ENCODE measurements around the gene NAXD. TPM values are rescaled to one million over a fixed set of nuclear protein-coding genes. Genes with fewer than 3 reads are reported as not detected.
"Not testable (repeated sequence)": the region's sequence is repeated elsewhere in the genome, so short reads cannot be mapped to it uniquely, and the experiment has no call there.

NAXD gene
- total RNA-seq, 2 experiments from 2014 or later, result 19.6 to 20.1 TPM

DNA sequence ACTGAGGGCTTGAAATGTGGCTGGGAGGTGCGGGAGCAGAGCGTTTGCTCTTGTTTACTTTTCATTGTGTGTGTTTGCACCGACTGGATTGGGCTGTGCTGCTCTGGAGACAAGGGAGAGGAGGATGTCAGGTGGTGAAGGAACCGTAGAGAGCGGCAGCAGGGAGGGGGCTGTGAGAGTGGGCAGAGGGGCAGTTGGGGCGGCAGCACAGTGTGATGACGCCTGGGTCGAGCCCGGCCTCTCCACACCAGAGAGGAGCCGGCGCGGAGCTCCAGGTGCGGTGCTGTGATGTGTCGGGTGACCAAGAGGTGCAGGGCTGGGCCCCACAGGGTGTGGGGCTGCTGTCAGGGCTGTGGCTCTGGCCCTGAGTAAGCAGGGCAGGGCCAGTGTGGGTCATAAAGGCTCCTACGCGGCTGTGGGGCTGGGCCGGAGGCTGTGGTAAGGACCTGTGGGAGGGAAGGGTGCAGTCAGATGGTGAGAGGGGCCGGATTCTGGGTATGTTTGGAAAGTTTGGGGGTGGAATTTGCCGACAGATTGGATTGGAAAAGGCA lies 10.5 kb downstream of the NAXD start:
- ChIA-PET POLR2A (no interaction called here), CTCF (no interaction called here)

DNA sequence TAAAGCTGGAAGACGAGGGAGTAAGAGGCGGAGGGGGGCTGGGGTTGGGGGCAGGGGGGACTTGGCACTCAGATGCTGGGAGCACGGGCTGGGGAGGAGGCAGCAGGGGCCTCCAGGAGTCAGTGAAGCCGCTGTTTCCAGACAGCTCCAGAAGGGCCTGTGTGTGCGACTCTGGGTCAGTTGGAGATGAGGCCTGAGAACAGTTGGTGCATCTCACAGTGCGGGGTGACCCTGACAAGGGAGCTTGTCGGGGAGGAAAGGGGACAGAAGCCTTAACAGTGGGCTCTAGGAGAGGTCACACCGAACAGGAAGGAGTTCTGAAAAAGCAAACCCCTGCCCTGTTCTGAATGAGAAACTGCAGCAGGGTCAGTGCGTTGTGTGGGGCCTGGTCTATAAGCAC lies 11.2 kb downstream of the NAXD start:
- ChIA-PET CTCF (no interaction called here), POLR2A (no interaction called here)

DNA sequence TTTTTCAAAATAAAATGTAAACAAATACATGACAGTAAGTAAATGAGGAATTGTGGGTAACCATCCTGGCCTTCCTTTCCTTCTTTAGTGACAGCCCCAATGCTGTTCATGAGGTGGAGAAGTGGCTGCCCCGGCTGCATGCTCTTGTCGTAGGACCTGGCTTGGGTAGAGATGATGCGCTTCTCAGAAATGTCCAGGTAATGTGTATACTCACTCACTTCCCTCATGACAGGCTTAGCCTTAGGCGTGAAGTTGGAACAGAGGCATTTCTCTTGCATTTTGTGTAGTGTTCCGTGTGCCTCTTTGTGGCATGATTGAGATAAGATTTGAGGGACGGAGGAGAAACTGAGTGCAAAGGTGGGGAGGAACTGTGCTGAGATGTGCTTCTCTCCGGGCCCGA lies 12.0 kb downstream of the NAXD start:
- ChIA-PET POLR2A (no interaction called here), CTCF (no interaction called here)

DNA sequence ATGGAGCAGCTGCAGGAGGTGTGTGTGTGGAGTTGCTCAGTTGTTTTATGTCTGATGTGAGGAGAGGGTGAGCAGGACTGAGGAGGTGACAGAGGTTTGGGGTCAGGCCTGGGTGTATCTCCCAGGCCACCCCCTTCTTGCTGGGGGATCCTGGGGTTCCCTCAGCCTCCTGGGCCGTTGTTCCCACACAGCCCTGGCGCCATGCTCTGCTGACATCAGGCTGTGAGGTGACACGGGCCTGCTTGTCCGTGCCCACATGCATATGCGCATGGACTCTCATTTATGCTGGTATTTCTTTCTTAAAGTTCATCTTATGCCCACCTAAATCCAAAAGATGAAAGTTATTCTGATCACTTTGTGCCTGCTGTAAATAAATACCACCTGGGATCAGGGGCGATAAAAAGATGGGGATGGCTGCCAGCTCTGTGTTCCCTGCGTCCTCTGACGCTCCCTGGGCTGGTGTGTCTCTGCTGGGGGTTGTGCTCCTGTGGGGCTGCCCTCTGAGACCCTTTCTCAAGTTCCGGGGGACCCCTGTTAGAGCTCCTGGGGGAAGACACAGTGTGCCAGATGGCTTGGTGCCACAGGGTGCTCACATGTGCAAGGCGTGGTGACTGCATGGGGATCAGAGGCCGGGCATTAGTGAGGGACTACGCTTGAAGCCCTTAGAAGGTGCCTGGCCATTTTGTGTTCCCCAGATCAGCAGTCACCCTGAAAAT lies 12.6 kb downstream of the NAXD start:
- POLR2A ChIA-PET, result no interaction called here

DNA sequence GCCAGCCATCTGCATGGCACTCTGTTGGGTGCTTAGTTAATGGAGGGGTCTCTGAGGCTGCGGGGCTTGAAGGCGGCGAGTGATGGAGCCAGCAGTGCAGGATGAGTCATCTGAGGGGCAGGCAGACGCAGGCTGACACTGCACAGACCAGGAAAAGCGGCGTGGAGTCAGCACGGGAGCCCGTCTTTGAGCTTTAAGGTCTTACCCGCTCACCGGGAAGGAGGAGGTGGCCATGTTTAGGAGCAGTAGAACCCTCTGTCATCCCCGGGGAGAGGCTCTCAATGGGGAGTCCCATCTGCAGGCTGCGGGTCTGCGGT lies 13.1 kb downstream of the NAXD start:
- POLR2A ChIA-PET, result no interaction called here
- CTCF ChIA-PET, result interaction anchor here (0.6 kb wide), 1 partner anchor 26 kb away, joined by 3 read pairs; no protein-coding TSS in a partner anchor

More for the DNA sequence above, 12.6 kb downstream of the NAXD start:
- CTCF ChIA-PET, result interaction anchor here (0.6 kb wide), 1 partner anchor 26 kb away, joined by 3 read pairs; no protein-coding TSS in a partner anchor

DNA sequence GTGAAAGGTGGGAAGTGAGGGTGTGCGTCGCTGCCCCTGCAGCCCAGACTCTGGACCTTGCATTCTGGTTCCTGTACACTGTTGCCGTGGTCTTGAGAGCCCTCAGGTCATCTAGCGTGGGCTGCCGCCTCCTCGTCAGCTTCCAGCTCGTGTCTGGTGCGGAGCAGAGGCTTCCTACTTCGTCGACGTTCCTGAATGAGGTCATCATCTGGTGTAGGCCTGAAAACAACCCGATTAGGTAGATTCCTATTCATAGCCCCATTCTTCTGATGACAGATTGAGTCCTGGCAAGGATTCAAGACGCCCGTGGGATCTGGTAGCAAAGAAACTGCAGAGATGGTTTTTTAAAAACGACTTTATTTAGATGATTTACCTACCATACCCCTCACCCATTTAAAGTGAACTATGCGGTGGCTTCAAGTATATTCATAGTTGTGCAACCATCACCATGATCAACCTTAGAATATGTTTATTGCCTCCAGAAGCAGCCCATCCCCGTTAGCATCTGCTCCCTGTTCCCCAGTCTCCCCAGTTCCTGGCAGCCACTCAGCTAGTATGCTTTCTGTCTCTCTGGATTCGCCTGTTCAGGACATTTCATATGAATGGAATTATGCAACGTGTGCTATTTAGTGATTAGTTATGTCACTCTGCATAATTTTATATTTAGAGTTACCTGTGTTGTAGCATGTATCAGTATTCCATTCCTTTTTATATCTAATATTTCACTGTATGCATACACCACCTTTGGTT lies 13.8 kb downstream of the NAXD start:
- ChIA-PET CTCF (no interaction called here), POLR2A (interaction anchor here (0.6 kb wide), 1 partner anchor 52 kb away, joined by 3 read pairs; no protein-coding TSS in a partner anchor)

DNA sequence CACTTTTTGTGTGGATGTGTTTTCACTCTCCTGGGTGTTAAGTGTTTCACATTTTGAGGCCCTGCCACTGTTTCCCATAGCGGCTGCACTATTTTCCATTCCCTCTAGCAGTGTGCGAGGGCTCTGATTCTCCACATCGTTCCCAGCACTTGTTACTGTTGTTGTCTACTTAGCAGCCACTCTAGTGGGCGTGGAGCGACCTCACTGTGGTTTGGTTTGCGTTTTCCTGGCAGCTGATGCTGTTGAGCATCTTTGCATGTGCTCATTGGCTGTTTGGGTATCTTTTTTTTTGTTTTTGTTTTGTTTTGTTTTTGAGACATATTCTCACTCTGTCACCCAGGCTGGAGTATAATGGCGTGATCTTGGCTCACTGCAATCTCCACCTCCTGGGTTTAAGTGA lies 14.4 kb downstream of the NAXD start:
- ChIA-PET CTCF (no interaction called here), POLR2A (no interaction called here)

DNA sequence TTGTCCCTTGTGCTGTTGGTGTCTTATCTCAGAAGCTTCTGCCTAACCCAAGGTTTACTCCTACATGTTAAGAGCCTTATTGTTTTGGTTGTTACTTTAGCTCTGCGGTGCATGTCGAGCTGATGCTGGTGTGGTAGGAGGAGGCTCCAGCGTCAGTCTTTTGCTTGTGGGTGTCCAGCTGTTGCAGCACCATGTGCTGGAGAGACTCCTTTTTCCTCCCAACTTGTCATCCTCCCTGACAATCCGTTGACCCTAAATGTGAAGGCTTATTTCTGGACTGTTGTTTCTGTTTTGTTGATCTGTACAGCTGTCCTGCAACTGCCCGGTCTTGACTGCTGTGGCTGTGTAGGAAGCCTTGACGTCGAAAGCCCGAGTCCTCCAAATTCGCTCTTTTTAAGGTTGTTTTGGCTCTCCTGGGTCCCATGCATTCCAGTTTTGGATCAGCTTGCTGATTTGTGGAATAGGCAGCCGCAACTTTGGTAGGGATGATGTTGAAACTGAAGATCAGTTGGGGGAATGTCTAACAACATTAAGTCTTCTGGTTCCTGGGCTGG lies 15.3 kb downstream of the NAXD start:
- CTCF ChIA-PET, result no interaction called here
- POLR2A ChIA-PET, result no interaction called here

DNA sequence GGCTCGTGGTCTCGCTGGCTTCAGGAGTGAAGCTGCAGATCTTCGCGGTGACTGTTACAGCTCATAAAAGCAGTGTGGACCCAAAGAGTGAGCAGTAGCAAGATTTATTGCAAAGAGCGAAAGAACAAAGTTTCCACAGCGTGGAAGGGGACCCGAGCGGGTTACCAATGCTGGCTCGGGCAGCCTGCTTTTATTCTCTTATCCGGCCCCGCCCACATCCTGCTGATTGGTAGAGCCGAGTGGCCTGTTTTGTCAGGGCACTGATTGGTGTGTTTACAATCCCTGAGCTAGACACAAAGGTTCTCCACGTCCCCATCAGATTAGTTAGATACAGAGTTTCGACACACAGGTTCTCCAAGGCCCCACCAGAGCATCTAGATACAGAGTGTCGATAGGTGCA lies 16.9 kb downstream of the NAXD start:
- CTCF ChIA-PET, POLR2A ChIA-PET: not testable (repeated sequence)

DNA sequence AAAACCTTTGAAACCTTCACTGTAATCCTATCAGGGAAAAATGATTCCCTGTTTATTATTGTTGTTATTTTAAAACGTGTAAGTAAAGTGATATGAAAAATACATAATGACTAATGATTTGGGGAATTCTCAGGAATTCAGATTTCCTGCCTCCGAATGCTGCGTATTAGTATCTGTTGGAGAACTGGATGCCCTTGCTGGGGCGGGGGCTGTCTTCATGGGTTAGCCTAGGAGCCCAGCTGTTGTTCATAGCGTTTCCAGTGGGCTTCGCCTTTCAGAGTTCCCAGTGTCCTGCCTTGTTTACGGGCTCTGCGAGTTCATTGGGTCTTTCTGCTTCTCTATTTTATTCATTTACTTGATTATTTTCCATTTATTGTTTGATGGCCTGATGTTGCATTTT lies 18.4 kb downstream of the NAXD start:
- POLR2A ChIA-PET, result no interaction called here
- CTCF ChIA-PET, result no interaction called here

DNA sequence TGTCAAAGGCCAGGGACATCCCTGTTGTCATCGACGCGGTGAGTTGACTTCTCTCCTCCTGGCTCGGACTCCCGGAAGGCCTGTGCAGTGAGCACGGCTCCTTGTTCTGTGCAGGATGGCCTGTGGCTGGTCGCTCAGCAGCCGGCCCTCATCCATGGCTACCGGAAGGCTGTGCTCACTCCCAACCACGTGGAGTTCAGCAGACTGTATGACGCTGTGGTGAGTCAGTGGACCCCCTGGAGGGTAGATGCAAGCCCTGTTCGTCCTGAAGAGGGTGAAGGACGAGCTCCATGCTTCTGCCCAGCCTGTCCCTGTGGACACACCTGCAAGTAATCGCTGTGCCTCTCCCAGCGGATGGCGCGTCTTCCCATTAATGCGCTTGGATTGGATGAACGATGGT lies 19.2 kb downstream of the NAXD start:
- CTCF ChIA-PET, result no interaction called here

DNA sequence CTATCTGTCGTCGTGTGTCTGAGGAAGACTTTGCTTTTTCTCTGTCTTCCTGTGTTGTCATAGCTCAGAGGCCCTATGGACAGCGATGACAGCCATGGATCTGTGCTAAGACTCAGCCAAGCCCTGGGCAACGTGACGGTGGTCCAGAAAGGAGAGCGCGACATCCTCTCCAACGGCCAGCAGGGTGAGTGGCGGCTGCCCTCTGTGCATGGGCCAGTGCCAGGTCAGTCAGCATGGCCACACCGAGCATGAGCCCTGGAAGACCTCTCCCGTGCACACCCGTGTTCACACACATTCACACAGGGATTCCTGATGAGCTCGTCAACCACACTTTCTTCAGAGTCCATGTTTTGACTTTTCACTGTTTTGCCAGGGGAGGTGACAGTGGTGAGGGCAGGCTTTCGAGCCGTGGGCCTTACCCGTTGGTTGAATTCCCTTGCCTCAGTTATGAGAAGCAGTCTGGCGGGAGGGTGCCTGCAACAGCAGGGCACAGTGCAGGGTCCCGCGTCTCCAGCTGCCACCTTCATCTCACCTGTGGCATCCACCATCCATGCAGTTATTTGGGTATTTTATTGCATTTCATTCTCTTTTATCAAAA lies 20.2 kb downstream of the NAXD start:
- CTCF ChIA-PET, result no interaction called here
- POLR2A ChIA-PET, result no interaction called here

More for the DNA sequence above, 19.2 kb downstream of the NAXD start:
- POLR2A ChIA-PET, result no interaction called here

DNA sequence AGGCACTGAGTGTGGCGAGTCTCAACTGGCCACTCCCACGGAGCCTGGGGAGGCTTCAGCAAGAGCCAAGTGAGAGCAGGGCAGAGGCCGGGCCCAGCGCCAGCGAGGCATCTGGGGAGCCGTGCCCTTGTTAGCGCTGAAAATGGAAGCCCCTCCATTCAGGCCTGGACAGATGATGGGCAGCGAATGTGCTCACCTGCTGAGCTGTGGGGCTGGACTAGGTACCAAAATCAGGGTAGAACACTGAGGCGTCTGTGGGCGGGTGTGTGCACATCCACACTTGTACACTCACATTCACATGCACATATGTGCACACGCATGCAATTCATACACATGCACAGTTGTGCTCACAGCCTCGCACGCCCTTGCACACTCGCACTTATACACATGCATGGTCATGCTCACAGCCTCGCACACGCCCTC lies 20.7 kb downstream of the NAXD start:
- POLR2A ChIA-PET, result no interaction called here
- CTCF ChIA-PET, result no interaction called here

DNA sequence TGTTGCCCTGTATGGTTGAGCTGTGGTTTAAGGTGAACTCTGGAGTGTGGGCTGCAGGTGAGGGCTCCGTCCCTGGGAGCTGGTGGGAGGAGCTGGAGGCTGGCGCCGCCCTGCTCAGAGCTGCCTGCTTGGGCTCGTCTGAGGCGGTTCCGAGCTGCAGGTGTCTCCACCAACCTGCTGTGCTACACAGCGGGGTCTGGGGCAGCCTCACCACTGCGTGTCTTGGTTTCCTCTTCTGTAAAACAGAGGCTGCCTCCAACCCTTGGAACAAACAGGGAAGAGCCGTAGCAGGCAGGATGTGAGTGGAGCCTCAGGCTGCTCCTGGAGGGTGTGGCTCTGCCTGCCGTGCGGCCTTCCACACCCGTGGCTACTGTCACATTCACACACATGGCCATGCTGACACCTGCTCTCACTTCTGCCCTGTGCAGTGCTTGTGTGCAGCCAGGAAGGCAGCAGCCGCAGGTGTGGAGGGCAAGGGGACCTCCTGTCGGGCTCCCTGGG lies 21.4 kb downstream of the NAXD start:
- POLR2A ChIA-PET, result no interaction called here
- CTCF ChIA-PET, result no interaction called here

DNA sequence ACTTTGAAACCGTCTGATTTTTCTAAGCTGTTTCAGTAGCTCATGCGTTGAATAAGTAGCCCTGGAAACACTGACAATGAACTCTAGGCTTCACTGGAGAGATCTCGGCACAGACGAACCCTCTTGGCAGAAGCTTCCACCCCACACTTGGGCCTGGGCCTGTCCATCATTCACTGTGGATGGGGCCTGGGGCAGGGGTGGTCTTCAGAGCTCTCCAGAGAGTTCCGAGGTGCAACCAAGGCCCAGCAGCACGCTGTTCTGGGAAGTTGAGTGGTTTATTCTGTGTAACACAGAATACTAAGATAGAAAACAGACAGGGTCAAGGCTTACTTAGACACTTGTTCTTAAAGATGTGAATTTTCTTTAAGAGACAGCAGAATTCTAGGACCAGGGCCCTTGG lies 21.9 kb downstream of the NAXD start:
- ChIA-PET POLR2A (no interaction called here), CTCF (no interaction called here)

DNA sequence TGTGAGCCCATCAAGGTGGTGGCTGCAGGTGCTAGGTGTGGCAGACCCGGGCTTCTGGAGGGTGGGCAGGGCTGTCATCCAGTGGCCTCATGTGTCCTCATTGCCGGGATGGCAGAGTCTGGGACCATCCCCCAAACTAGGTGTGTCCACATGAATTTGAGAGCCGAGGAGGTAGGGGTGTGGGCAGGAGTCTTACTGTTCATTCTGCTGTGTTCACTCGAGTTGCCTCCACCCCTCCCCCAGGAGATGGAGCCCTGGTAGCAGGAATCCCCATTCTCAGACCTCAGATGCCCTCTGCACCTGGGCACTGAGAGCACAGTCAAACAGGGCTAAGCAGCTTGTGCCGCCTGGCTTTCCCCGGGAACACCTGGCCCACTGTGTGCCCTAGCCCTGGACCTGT lies 22.4 kb downstream of the NAXD start:
- ChIA-PET CTCF (no interaction called here), POLR2A (no interaction called here)

DNA sequence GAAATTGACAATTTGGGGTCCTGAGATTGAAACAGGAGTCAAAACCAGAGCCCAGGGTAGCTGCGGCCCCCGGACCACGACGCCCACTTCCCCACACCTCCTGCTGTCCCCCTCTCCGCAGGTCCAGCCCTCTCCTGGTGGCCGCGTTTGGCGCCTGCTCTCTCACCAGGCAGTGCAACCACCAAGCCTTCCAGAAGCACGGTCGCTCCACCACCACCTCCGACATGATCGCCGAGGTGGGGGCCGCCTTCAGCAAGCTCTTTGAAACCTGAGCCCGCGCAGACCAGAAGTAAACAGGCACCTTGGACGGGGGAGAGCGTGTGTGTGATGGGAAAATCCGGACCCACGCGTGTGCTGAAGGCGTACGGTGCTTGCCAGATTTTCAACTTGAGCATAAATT lies 22.9 kb downstream of the NAXD start:
- ChIA-PET CTCF (interaction anchor here (1.5 kb wide), 1 partner anchor 45 kb away, joined by 3 read pairs; no protein-coding TSS in a partner anchor), POLR2A (no interaction called here)

DNA sequence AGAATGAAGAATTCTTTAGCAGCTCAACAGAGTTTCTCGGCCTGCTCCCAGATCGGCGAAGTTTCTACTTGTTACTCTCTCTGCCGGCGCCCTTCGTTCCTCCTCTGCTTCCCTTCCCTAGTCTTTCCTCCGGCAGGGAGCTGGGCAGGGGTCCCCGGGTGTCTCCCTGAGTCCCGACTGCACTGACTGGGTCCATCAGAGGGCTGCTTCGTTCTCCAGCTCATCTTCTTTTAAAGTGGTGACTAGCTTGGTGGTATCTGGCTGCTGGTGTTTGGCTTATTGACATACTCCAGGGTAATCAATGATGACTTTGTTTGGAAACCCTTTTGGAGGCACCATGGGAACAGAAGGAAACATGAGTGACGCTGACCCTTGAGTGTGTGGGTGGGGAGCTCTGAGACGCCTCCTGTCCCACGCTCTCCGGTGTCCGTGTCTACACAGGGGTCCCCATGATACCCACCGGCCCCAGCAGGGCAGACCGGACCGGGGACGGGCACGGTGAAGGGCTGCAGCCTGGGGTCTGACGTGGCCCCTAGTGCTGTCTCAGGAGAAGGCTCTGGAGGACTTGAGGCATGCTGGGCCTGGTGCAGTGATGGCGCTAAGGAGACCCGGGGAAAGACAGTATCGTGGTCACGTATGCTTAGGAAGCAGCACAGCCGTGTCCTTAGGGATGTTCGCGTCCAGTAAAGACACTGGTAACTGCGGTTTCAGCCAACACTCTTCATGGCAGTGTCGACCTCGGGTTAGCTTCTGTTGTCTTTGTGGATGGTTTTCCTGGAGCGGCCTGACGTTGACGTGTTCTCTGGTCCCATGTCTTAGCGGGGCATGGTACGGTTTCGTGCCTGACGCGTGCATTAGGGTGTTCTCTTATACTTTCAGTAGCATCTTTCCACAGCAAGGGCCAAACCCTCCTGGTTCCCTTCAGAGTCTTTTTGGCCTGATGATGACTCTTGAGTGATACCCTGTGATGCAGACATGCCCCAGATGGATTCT lies 23.8 kb downstream of the NAXD start:
- ChIA-PET POLR2A (no interaction called here), CTCF (interaction anchor here (1.5 kb wide), 1 partner anchor 46 kb away, joined by 3 read pairs; no protein-coding TSS in a partner anchor)

DNA sequence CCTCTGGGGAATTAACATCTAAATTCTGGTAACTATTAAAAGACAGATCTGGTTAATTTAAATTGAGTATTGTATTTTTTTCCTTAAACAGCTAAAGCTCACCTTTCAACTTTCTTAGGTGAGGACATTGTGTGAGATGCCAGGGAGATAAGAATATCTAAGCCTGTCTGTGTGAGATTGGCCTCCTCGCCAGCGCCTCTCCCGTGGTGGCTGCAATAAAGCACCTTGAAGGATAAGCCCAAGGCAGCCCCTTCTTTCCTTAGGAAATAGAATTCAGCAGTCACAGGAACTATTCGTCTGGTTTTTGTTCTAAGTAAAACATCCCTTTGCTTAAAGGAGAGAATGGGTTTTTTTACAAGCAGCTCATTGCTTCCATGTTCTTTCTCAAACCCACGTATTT lies 24.6 kb downstream of the NAXD start:
- ChIA-PET POLR2A (interaction anchor here (0.6 kb wide), 2 partner anchors 22 to 23 kb away, joined by 3 to 9 read pairs; no protein-coding TSS in a partner anchor), CTCF (interaction anchor here (0.6 to 1.5 kb wide), 2 partner anchors 46 to 47 kb away, joined by 3 read pairs; no protein-coding TSS in a partner anchor)

Data from activated CD8-positive, alpha-beta memory T cell treated with anti-CD3 and anti-CD28 coated beads for 36 hours (primary cell).